Glutamatergic neuron (in vitro differentiated cells): ENCODE measurements around the gene ZNF121. TPM values are rescaled to one million over a fixed set of nuclear protein-coding genes. Genes with fewer than 3 reads are reported as not detected.

Source experiments
- DNase-seq: peaks from one replicate; pipeline ENCODE4 v3.0.0; 2022
- H3K27ac Mint-ChIP-seq: one replicate; pipeline ENCODE4 v1.8.0; 2020; ENCODE audit warnings: mild to moderate bottlenecking, mixed read lengths, inconsistent platforms; ENCODE audit not compliant: unreplicated experiment
- H3K27me3 Mint-ChIP-seq: one replicate; pipeline ENCODE4 v1.8.0; 2020; ENCODE audit warnings: mild to moderate bottlenecking, moderate library complexity, mixed read lengths, inconsistent platforms; ENCODE audit not compliant: unreplicated experiment
- H3K36me3 Mint-ChIP-seq: one replicate; pipeline ENCODE4 v1.8.0; 2020; ENCODE audit warnings: mild to moderate bottlenecking, mixed read lengths, inconsistent platforms; ENCODE audit not compliant: unreplicated experiment
- H3K4me1 Mint-ChIP-seq: one replicate; pipeline ENCODE4 v1.8.0; 2020; ENCODE audit warnings: mild to moderate bottlenecking, low read depth, mixed read lengths, inconsistent platforms; ENCODE audit not compliant: unreplicated experiment
- H3K4me3 Mint-ChIP-seq: one replicate; pipeline ENCODE4 v1.8.0; 2020; ENCODE audit warnings: mild to moderate bottlenecking, mixed read lengths, inconsistent platforms; ENCODE audit not compliant: unreplicated experiment
- H3K9me3 Mint-ChIP-seq: one replicate; pipeline ENCODE4 v1.8.0; 2020; ENCODE audit warnings: mild to moderate bottlenecking, moderate library complexity, mixed read lengths, inconsistent platforms; ENCODE audit not compliant: unreplicated experiment
- total RNA-seq: library from RNA; stranded (reverse); fragmentation: NEBNext Ultra II Directional; extraction: Animal tissue kit (Norgen Biotek cat#: 25700); gene quantifications from one replicate; pipeline ENCODE4 v1.2.1, GENCODE V29; 2021; ENCODE audit not compliant: unreplicated experiment
- TF ChIP-seq, protein P1 (sequence below): fragments of 200-600 bp; sonication (generic); IDR thresholded peaks from one replicate; pipeline ENCODE4 v1.5.0; 2021; ENCODE audit not compliant: partially characterized antibody, unreplicated experiment

Gene ZNF121
- total RNA-seq, 1 donor from 2014 or later = 50.0 TPM

DNA sequence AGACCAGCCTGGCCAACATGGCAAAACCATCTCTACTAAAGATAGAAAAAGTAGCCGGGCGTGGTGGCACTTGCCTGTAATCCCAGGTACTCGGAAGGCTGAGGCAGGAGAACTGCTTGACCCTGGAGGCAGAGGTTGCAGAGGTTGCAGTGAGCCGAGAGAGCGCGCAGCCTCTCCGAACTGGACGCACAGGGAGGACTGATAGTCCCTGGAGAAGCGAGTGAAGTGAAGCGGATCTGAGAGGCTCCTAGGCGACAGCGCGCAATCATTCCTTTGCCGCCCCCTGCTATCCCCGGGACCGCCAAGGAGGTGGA is 36.5 kb upstream of the ZNF121 start:
- TF ChIP-seq, protein P1, sequence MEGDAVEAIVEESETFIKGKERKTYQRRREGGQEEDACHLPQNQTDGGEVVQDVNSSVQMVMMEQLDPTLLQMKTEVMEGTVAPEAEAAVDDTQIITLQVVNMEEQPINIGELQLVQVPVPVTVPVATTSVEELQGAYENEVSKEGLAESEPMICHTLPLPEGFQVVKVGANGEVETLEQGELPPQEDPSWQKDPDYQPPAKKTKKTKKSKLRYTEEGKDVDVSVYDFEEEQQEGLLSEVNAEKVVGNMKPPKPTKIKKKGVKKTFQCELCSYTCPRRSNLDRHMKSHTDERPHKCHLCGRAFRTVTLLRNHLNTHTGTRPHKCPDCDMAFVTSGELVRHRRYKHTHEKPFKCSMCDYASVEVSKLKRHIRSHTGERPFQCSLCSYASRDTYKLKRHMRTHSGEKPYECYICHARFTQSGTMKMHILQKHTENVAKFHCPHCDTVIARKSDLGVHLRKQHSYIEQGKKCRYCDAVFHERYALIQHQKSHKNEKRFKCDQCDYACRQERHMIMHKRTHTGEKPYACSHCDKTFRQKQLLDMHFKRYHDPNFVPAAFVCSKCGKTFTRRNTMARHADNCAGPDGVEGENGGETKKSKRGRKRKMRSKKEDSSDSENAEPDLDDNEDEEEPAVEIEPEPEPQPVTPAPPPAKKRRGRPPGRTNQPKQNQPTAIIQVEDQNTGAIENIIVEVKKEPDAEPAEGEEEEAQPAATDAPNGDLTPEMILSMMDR = no peak
- peaks cover 4% of the 10 kb centered on the region for H3K4me1 Mint-ChIP-seq
- H3K36me3 Mint-ChIP-seq = peaks cover 2% of the 10 kb centered on the region
- no peak for DNase-seq
- H3K4me3 Mint-ChIP-seq = peak overlapping the region; percentile 99
- H3K27me3 Mint-ChIP-seq = peaks cover 15% of the 10 kb centered on the region
- H3K27ac Mint-ChIP-seq = peak overlapping the region; percentile 100
- peaks cover 13% of the 10 kb centered on the region for H3K9me3 Mint-ChIP-seq

GRCh38 chr19:9615844-9616243 is 31.5 kb upstream of the ZNF121 start:
- H3K4me3 Mint-ChIP-seq = no peak overlapping the region
- H3K27ac Mint-ChIP-seq = no peak overlapping the region
- H3K27me3 Mint-ChIP-seq = peaks cover 8% of the 10 kb centered on the region
- DNase-seq = no peak
- peaks cover 24% of the 10 kb centered on the region for H3K36me3 Mint-ChIP-seq
- no peaks in the 10 kb centered on the region for H3K4me1 Mint-ChIP-seq
- TF ChIP-seq, protein P1 = no peak
- peaks cover 5% of the 10 kb centered on the region for H3K9me3 Mint-ChIP-seq

DNA sequence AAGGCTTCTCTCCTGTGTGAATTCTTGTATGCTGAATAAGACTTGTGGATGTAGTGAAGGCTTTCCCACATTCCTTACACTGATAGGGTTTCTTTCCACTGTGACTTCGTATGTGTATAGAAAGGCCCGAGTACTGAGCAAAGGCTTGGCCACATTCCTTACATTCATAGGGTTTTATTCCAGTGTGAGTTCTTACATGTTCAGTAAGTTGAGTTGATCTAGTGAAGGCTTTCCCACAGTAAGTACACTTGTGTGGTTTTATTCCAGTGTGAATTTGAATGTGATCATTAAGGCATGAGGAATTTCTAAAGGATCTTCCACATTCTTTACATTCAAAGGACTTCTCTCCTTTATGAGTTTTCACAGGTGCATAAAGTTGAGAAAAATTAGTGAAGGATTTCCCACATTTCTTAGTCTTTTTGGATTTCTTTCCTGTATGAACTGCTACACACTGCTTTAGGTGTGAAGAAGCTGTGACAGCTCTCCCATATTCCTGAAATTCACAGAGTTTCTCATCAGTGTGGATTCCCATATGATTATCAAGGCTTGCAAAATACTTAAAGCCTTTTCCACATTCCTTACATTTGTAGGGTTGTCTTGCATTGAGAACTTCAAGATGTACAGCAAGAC is 26.3 kb upstream of the ZNF121 start:
- DNase-seq = no peak
- Mint-ChIP-seq H3K4me3 (no peak overlapping the region), H3K27me3 (peaks cover 2% of the 10 kb centered on the region), H3K27ac (no peak overlapping the region), H3K36me3 (peaks cover 44% of the 10 kb centered on the region), H3K9me3 (peaks cover 10% of the 10 kb centered on the region), H3K4me1 (no peaks in the 10 kb centered on the region)
- TF ChIP-seq, protein P1 = no peak

GRCh38 chr19:9608912-9609311 is 24.6 kb upstream of the ZNF121 start:
- H3K4me1 Mint-ChIP-seq = no peaks in the 10 kb centered on the region
- no peak for DNase-seq
- H3K36me3 Mint-ChIP-seq = peaks cover 44% of the 10 kb centered on the region
- H3K4me3 Mint-ChIP-seq = no peak overlapping the region
- TF ChIP-seq, protein P1 = no peak
- H3K27ac Mint-ChIP-seq = no peak overlapping the region
- H3K27me3 Mint-ChIP-seq = peaks cover 2% of the 10 kb centered on the region
- peaks cover 10% of the 10 kb centered on the region for H3K9me3 Mint-ChIP-seq

GRCh38 chr19:9597027-9597426 is 12.7 kb upstream of the ZNF121 start:
- H3K27me3 Mint-ChIP-seq = peaks cover 2% of the 10 kb centered on the region

More at GRCh38 chr19:9597027-9597426, 12.7 kb upstream of the ZNF121 start:
- Mint-ChIP-seq H3K27ac (no peak overlapping the region), H3K4me1 (no peaks in the 10 kb centered on the region), H3K4me3 (no peak overlapping the region), H3K9me3 (peaks cover 7% of the 10 kb centered on the region), H3K36me3 (no peaks in the 10 kb centered on the region)
- DNase-seq = no peak
- TF ChIP-seq, protein P1 = no peak
